HepG2 (cell line): ENCODE results near the gene P4HB. TPM values are rescaled to one million over a fixed set of nuclear protein-coding genes. Genes with fewer than 3 reads are reported as not detected.

Experiments used
- FOXK1 ChIP-seq: sonication (generic); formaldehyde crosslinking; IDR thresholded peaks from 2 replicates; pipeline ENCODE4 v1.4.0; 2020; ENCODE audit warnings: low read depth, missing genetic modification reagents, borderline replicate concordance
- HDAC6 ChIP-seq: fragments of 200-600 bp; sonication (generic); IDR thresholded peaks from 2 replicates; pipeline ENCODE4 v1.7.0; 2017; ENCODE audit warnings: mild to moderate bottlenecking, antibody characterized with exemption, low read length, low read depth
- HNF4A ChIP-seq: sonication (generic); formaldehyde crosslinking; IDR thresholded peaks from 2 replicates; pipeline ENCODE4 v1.4.0; 2020; ENCODE audit warnings: missing genetic modification reagents
- KLF16 ChIP-seq, 2 experiments: sonication (generic) in 1 of 2; formaldehyde crosslinking in 1 of 2; IDR thresholded peaks; 2 replicates each; pipeline versions ENCODE4 v1.6.1 to v1.8.0; 2016 to 2023; ENCODE audit warnings: missing genetic modification reagents in 2 of 2, missing compliant biosample characterization in 1 of 2
- KLF9 ChIP-seq: IDR thresholded peaks from 2 replicates; pipeline ENCODE4 v1.6.1; 2016; ENCODE audit warnings: low read depth
- MBNL3 ChIP-seq: fragments of 250-450 bp; sonication (Bioruptor Pico); conservative IDR thresholded peaks from 2 replicates; pipeline ENCODE4 v1.8.0; 2022; ENCODE audit warnings: mild to moderate bottlenecking, inconsistent platforms
- MEIS2 ChIP-seq: sonication (generic); formaldehyde crosslinking; IDR thresholded peaks from 2 replicates; pipeline ENCODE4 v1.9.0; 2021; ENCODE audit warnings: mild to moderate bottlenecking, missing genetic modification reagents
- MIER2 ChIP-seq: IDR thresholded peaks from 2 replicates; pipeline ENCODE4 v1.6.1; 2016; ENCODE audit warnings: missing biosample characterization, missing genetic modification reagents
- SIX1 ChIP-seq: sonication (generic); formaldehyde crosslinking; IDR thresholded peaks from 2 replicates; pipeline ENCODE4 v1.4.0; 2020; ENCODE audit warnings: missing genetic modification reagents, borderline replicate concordance
- ZBTB7A ChIP-seq: sonication (generic); formaldehyde crosslinking; IDR thresholded peaks from 2 replicates; pipeline ENCODE4 v1.8.0; 2022; ENCODE audit warnings: mild to moderate bottlenecking, missing genetic modification reagents
- ZNF468 ChIP-seq: sonication (generic); formaldehyde crosslinking; IDR thresholded peaks from 2 replicates; pipeline ENCODE4 v1.8.0; 2022; ENCODE audit warnings: mild to moderate bottlenecking, moderate library complexity, missing genetic modification reagents
- ZNF672 ChIP-seq: sonication (generic); formaldehyde crosslinking; IDR thresholded peaks from 2 replicates; pipeline ENCODE4 v1.8.1; 2022; ENCODE audit warnings: missing genetic modification reagents
- polyA plus RNA-seq, 8 experiments: library from polyadenylated mRNA; depleted of rRNA in 3 of 8; stranded (reverse) in 7 of 8; unstranded in 1 of 8; fragments of >200 nt; fragmentation: Illumina TruSeq in 4 of 8; extraction: Trizol in 4 of 8; gene quantifications; 2 replicates each; pipeline versions ENCODE4 v1.2.1 to v1.2.3, GENCODE V29; 2011 to 2016; ENCODE audit warnings: low read depth in 4 of 8, missing spikeins in 1 of 8, mixed read lengths in 1 of 8; ENCODE audit not compliant: insufficient read depth in 1 of 8
- total RNA-seq, 5 experiments: library from RNA; depleted of rRNA; stranded (reverse); fragments of >200 nt; fragmentation: Illumina TruSeq; extraction: Trizol; gene quantifications; 2 replicates each; pipeline ENCODE4 v1.2.3, GENCODE V29; 2016; ENCODE audit warnings: low read depth in 1 of 5
- TF ChIP-seq, protein P1 (sequence below): sonication (generic); formaldehyde crosslinking; conservative IDR thresholded peaks from 2 replicates; pipeline ENCODE4 v1.8.0; 2022; ENCODE audit warnings: low read depth, missing genetic modification reagents
- TF ChIP-seq, protein P2 (sequence below), 2 experiments: fragments of 450-650 bp in 1 of 2; sonication (generic) in 1 of 2; formaldehyde crosslinking in 1 of 2; IDR thresholded peaks; 2 replicates each; pipeline versions ENCODE4 v1.6.1 to v1.8.0; 2016 to 2022; ENCODE audit warnings: antibody characterized with exemption in 1 of 2, mild to moderate bottlenecking in 1 of 2, missing genetic modification reagents in 1 of 2
- TF ChIP-seq, protein P3 (sequence below): sonication (generic); formaldehyde crosslinking; IDR thresholded peaks from 2 replicates; pipeline ENCODE4 v1.9.0; 2021; ENCODE audit warnings: missing genetic modification reagents, borderline replicate concordance

The P4HB gene
- total and polyA plus RNA-seq, 2 of the 13 experiments (the other 11 are each of a cell fraction or from before 2014, with no cell fraction given), result 185 to 782 TPM

DNA sequence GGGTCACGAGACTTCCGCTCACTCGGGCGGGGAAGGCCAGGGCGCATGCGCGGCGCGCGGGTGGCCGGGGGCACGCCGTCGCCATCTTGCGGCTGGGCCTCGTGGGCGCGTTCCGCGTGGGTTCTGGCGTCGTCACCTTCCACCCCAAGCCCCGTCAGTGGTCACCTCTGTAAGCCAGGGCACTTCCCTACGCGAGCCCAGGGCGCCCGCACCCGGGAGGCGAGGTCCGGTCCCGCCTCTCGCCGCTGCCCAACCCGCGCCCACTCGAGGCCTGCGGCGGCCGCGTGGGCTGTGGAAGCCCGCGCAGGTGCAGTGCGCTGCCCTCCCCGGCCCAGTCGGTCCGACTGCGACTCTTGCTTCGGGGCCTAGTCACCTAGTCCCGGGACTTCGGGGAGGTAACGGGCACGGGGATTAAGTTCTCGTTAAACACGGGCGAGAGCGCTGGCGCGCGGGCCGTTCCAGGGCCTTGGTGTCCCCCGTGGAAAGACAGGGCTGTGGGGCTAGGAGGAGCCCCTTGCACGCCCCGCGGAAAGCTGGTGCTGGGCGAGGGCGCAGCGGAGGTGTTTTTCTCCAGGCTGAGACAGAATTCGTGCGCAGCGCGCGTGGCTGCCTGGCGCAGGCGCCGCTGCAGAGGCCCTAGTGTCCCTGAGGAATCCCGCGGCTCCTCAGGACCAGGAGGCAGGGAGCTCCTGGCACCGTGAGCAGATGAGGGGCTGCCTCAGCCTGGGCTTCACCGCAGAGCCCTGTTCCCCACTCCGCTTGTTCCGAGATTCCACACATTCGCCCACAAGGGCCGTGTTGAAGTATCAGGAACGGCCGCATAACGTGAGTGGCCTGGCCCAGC, 11.3 kb upstream of the P4HB start (continued):
- TF ChIP-seq, protein P1, sequence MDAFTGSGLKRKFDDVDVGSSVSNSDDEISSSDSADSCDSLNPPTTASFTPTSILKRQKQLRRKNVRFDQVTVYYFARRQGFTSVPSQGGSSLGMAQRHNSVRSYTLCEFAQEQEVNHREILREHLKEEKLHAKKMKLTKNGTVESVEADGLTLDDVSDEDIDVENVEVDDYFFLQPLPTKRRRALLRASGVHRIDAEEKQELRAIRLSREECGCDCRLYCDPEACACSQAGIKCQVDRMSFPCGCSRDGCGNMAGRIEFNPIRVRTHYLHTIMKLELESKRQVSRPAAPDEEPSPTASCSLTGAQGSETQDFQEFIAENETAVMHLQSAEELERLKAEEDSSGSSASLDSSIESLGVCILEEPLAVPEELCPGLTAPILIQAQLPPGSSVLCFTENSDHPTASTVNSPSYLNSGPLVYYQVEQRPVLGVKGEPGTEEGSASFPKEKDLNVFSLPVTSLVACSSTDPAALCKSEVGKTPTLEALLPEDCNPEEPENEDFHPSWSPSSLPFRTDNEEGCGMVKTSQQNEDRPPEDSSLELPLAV (CRISPR knock-in tag), result peak; percentile 88; the same call in 1 of the 2 replicates
- TF ChIP-seq MIER2 (0 out of 2 replicates have a peak, but pooled peaks have one; percentile 15), ZBTB7A (CRISPR knock-in tag) (peak; percentile 98), MBNL3 (CRISPR knock-in tag) (no peak; the same call in 1 of the 2 replicates), SIX1 (CRISPR knock-in tag) (no peak), ZNF468 (CRISPR knock-in tag) (peak; percentile 97), HNF4A (CRISPR knock-in tag) (no peak), FOXK1 (CRISPR knock-in tag) (peak; percentile 62; the same call in 1 of the 2 replicates), ZNF672 (CRISPR knock-in tag) (peak; percentile 82; the same call in 1 of the 2 replicates), KLF9 (CRISPR knock-in tag) (peak; percentile 81; the same call in 1 of the 2 replicates), MEIS2 (CRISPR knock-in tag) (peak; percentile 93), HDAC6 (no peak), KLF16 (CRISPR knock-in tag; IDR thresholded peaks at IDR 0.05) (peak; percentile 62 to 80; a peak in 2 of 4 replicates)
- TF ChIP-seq, protein P2, sequence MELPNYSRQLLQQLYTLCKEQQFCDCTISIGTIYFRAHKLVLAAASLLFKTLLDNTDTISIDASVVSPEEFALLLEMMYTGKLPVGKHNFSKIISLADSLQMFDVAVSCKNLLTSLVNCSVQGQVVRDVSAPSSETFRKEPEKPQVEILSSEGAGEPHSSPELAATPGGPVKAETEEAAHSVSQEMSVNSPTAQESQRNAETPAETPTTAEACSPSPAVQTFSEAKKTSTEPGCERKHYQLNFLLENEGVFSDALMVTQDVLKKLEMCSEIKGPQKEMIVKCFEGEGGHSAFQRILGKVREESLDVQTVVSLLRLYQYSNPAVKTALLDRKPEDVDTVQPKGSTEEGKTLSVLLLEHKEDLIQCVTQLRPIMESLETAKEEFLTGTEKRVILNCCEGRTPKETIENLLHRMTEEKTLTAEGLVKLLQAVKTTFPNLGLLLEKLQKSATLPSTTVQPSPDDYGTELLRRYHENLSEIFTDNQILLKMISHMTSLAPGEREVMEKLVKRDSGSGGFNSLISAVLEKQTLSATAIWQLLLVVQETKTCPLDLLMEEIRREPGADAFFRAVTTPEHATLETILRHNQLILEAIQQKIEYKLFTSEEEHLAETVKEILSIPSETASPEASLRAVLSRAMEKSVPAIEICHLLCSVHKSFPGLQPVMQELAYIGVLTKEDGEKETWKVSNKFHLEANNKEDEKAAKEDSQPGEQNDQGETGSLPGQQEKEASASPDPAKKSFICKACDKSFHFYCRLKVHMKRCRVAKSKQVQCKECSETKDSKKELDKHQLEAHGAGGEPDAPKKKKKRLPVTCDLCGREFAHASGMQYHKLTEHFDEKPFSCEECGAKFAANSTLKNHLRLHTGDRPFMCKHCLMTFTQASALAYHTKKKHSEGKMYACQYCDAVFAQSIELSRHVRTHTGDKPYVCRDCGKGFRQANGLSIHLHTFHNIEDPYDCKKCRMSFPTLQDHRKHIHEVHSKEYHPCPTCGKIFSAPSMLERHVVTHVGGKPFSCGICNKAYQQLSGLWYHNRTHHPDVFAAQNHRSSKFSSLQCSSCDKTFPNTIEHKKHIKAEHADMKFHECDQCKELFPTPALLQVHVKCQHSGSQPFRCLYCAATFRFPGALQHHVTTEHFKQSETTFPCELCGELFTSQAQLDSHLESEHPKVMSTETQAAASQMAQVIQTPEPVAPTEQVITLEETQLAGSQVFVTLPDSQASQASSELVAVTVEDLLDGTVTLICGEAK (IDR thresholded peaks at IDR 0.05), result no peak
- TF ChIP-seq, protein P2 (CRISPR knock-in tag; IDR thresholded peaks at IDR 0.05), result peak; percentile 83; the same call in 1 of the 2 replicates
- TF ChIP-seq, protein P3, sequence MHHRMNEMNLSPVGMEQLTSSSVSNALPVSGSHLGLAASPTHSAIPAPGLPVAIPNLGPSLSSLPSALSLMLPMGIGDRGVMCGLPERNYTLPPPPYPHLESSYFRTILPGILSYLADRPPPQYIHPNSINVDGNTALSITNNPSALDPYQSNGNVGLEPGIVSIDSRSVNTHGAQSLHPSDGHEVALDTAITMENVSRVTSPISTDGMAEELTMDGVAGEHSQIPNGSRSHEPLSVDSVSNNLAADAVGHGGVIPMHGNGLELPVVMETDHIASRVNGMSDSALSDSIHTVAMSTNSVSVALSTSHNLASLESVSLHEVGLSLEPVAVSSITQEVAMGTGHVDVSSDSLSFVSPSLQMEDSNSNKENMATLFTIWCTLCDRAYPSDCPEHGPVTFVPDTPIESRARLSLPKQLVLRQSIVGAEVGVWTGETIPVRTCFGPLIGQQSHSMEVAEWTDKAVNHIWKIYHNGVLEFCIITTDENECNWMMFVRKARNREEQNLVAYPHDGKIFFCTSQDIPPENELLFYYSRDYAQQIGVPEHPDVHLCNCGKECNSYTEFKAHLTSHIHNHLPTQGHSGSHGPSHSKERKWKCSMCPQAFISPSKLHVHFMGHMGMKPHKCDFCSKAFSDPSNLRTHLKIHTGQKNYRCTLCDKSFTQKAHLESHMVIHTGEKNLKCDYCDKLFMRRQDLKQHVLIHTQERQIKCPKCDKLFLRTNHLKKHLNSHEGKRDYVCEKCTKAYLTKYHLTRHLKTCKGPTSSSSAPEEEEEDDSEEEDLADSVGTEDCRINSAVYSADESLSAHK (CRISPR knock-in tag), result no peak; the same call in 1 of the 2 replicates
